Upper lobe of left lung (tissue), 6 donors: Measurements from ENCODE around the gene KAZN. TPM values are rescaled to one million over a fixed set of nuclear protein-coding genes. Genes with fewer than 3 reads are reported as not detected.

Experiments
- ATAC-seq, 2 donors: fragments of 200-7000 bp; cut with Tn5 transposase; one replicate each; pipeline ENCODE4 v1.9.1; 2022; ENCODE audit warnings: mild to moderate bottlenecking in 2 of 2, moderate library complexity in 2 of 2; ENCODE audit not compliant: low FRiP score in 2 of 2
- DNase-seq, 2 donors: peaks; one replicate each; pipeline ENCODE4 v3.0.0-alpha.2; 2019 to 2020
- H3K27ac ChIP-seq, 4 donors: fragments of 200-600 bp; sonication (generic); one replicate each; pipeline ENCODE4 v1.5.1; 2016 to 2019
- H3K27me3 ChIP-seq, 4 donors: fragments of 200-600 bp; sonication (generic); one replicate each; pipeline ENCODE4 v1.5.1; 2017 to 2019
- H3K36me3 ChIP-seq, 4 donors: fragments of 200-600 bp; sonication (generic); one replicate each; pipeline ENCODE4 v1.5.1; 2016 to 2019
- H3K4me1 ChIP-seq, 4 donors: fragments of 200-600 bp; sonication (generic); one replicate each; pipeline ENCODE4 v1.5.1; 2018 to 2019
- H3K4me3 ChIP-seq, 4 donors: fragments of 200-600 bp; sonication (generic); one replicate each; pipeline ENCODE4 v1.5.1; 2017 to 2019; ENCODE audit warnings: mild to moderate bottlenecking in 2 of 4, moderate library complexity in 1 of 4
- H3K9me3 ChIP-seq, 4 donors: fragments of 200-600 bp; sonication (generic); one replicate each; pipeline ENCODE4 v1.5.1; 2018 to 2019
- EP300 ChIP-seq, 4 donors: sonication (generic); formaldehyde crosslinking; IDR thresholded peaks; one replicate each; pipeline ENCODE4 v1.5.1; 2017; ENCODE audit warnings: antibody characterized with exemption in 4 of 4, control low read depth in 2 of 4
- POLR2A ChIP-seq, 4 donors: fragments of 450-650 bp; IDR thresholded peaks; one replicate each; pipeline ENCODE4 v1.5.1; 2016 to 2017; ENCODE audit warnings: antibody characterized with exemption in 4 of 4, mild to moderate bottlenecking in 2 of 4
- POLR2AphosphoS5 ChIP-seq, 2 donors: sonication (generic); formaldehyde crosslinking; IDR thresholded peaks; one replicate each; pipeline ENCODE4 v1.5.1; 2017; ENCODE audit warnings: antibody characterized with exemption in 2 of 2
- WGBS, 2 donors: methylation state at CpG; one replicate each; pipeline ENCODE4 v1.1.5; 2017 to 2018; 5-methylcytosine and 5-hydroxymethylcytosine counted together
- total RNA-seq, 6 donors: library from RNA; depleted of rRNA in 4 of 6; stranded (reverse); fragments of >200 nt in 4 of 6; gene quantifications; one replicate each; pipeline versions ENCODE4 v1.1.0 to v1.2.1, GENCODE V29; 2016 to 2021
- TF ChIP-seq, protein P1 (sequence below), 6 experiments: fragments of 450-650 bp in 4 of 6; fragments of 200-600 bp in 2 of 6; sonication (generic) in 2 of 6; IDR thresholded peaks; one replicate each; pipeline ENCODE4 v1.5.1; 2016 to 2019; ENCODE audit warnings: antibody characterized with exemption in 6 of 6
- donor health status: DM: no; HTN: no; CAD: no; lungs with moderate emphysema.
- donor health status: DM: no; HTN: yes; CAD: no; lungs with severe emphysema.

Gene KAZN
- total RNA-seq, 6 donors from 2014 or later, result 11.5 to 30.0 (median 17.6) TPM

GRCh38 chr1:14852291-14852690 lies 253.8 kb downstream of the KAZN start:
- Histone ChIP-seq H3K4me1 (no peaks in the 10 kb centered on the region), H3K36me3 (no peaks in the 10 kb centered on the region), H3K27ac (no peak overlapping the region), H3K4me3 (no peak overlapping the region), H3K9me3 (no peaks in the 10 kb centered on the region), H3K27me3 (no peaks in the 10 kb centered on the region)
- DNase-seq, result peak in 1 of 2 donors; percentile 44
- TF ChIP-seq, protein P1, sequence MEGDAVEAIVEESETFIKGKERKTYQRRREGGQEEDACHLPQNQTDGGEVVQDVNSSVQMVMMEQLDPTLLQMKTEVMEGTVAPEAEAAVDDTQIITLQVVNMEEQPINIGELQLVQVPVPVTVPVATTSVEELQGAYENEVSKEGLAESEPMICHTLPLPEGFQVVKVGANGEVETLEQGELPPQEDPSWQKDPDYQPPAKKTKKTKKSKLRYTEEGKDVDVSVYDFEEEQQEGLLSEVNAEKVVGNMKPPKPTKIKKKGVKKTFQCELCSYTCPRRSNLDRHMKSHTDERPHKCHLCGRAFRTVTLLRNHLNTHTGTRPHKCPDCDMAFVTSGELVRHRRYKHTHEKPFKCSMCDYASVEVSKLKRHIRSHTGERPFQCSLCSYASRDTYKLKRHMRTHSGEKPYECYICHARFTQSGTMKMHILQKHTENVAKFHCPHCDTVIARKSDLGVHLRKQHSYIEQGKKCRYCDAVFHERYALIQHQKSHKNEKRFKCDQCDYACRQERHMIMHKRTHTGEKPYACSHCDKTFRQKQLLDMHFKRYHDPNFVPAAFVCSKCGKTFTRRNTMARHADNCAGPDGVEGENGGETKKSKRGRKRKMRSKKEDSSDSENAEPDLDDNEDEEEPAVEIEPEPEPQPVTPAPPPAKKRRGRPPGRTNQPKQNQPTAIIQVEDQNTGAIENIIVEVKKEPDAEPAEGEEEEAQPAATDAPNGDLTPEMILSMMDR (IDR thresholded peaks at IDR 0.05), result no peak
- no peak for TF ChIP-seq POLR2AphosphoS5 (IDR thresholded peaks at IDR 0.05)
- no peak for TF ChIP-seq POLR2A (IDR thresholded peaks at IDR 0.05)
- ATAC-seq, result no peak
- WGBS, 2 donors, result 70 to 84% methylated on average over 2 to 8 of the region's 9 CpGs

GRCh38 chr1:14853518-14853917 lies 255.0 kb downstream of the KAZN start:
- WGBS, 2 donors, result 61 to 70% methylated on average over 4 to 5 of the region's 5 CpGs
- H3K4me1 ChIP-seq, result no peaks in the 10 kb centered on the region
- H3K36me3 ChIP-seq, result no peaks in the 10 kb centered on the region
- no peaks in the 10 kb centered on the region for H3K9me3 ChIP-seq
- DNase-seq, result no peak
- H3K27ac ChIP-seq, result no peak overlapping the region
- TF ChIP-seq POLR2AphosphoS5 (IDR thresholded peaks at IDR 0.05) (no peak), EP300 (IDR thresholded peaks at IDR 0.05) (no peak), POLR2A (IDR thresholded peaks at IDR 0.05) (no peak)
- TF ChIP-seq, protein P1 (IDR thresholded peaks at IDR 0.05), result no peak
- H3K4me3 ChIP-seq, result no peak overlapping the region
- H3K27me3 ChIP-seq, result no peaks in the 10 kb centered on the region
- no peak for ATAC-seq

DNA sequence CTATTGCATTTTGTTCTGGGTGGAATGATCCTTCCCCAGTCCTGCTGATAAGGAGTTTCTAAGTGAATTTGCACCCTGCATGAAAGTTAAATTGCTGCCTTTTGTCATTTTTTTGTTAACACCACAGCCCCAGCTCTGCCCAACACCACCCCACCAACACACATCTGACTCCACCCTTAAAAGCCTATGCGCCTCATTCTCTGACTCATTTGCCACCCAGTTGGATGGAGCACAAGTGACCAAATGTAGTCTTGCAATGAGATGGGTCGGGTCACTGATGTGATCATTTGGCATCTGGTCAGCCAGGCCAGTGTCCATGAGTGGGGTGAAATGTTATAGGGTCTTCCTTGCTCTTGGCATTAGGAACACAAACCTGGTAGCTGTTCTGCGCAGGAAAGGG lies 256.8 kb downstream of the KAZN start:
- DNase-seq (no peak), ATAC-seq (peak in 1 of 2 donors; percentile 60)
- no peaks in the 10 kb centered on the region for H3K36me3 ChIP-seq
- H3K27ac ChIP-seq, result no peak overlapping the region
- WGBS, 2 donors, result 75 to 89% methylated on average over 3 of the region's 3 CpGs
- TF ChIP-seq POLR2AphosphoS5 (IDR thresholded peaks at IDR 0.05), result no peak
- no peak for TF ChIP-seq POLR2A (IDR thresholded peaks at IDR 0.05)
- TF ChIP-seq, protein P1 (IDR thresholded peaks at IDR 0.05), result no peak
- TF ChIP-seq EP300 (IDR thresholded peaks at IDR 0.05), result no peak
- no peaks in the 10 kb centered on the region for H3K27me3 ChIP-seq
- no peaks in the 10 kb centered on the region for H3K9me3 ChIP-seq
- no peak overlapping the region for H3K4me3 ChIP-seq
- no peaks in the 10 kb centered on the region for H3K4me1 ChIP-seq

DNA sequence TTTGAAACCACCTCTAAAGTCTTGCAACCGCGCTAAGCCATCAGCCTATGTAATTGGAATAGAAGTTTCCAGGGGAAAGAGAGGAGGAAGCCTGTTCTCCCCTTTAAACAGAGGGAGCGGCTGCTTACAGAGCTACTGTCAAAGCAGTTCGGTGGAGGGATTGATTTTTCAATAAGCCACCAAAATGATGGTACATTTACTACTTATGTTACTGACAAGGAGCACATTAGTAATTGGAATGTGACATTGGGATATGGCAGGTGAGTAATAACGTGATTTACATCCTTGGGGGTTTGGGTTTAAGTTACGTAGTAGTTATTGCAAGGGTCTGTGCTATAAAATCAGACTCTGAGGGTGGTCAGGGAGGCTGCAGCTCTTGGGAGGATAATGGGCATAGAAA lies 257.3 kb downstream of the KAZN start:
- Histone ChIP-seq H3K4me3 (no peak overlapping the region), H3K4me1 (no peaks in the 10 kb centered on the region), H3K9me3 (no peaks in the 10 kb centered on the region), H3K27ac (no peak overlapping the region), H3K36me3 (no peaks in the 10 kb centered on the region), H3K27me3 (no peaks in the 10 kb centered on the region)
- TF ChIP-seq EP300 (IDR thresholded peaks at IDR 0.05) (no peak), POLR2AphosphoS5 (IDR thresholded peaks at IDR 0.05) (no peak), POLR2A (IDR thresholded peaks at IDR 0.05) (no peak)
- TF ChIP-seq, protein P1 (IDR thresholded peaks at IDR 0.05), result no peak
- no peak for ATAC-seq
- WGBS, 2 donors, result 91 to 92% methylated on average over 6 of the region's 6 CpGs
- no peak for DNase-seq

DNA sequence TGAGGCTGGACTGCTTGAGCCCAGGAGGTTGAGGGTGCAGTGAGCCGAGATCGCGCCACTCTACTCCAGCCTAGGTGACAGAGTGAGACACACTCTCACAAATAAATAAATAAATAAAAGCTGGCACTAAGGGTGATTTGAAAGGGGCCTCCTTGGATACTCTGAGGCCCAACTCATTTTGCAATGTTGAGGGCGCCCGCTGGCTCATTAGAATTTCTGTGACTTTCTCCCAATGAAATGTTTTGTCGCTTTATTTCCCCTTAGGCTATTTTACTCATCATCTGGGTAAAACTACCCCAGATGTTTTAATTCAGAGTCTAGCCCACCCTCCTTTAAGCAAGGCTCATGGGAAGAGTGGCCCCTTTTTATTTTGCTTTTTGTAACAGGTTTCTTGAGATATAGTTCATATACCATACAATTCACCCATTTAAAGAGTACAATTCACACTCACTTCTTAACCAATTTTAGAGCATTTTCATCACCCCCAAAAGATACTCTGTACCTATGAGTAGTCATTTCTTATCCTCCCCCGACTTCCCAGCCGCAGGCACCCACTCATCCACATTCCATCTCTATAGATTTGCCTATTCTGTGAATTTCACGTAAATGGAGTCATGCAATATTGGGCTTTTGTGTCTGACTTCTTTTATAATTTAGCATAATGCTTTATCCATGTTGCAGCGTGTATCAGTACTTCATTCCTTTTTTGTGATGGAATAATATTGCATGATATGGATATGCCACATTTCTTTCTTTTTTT lies 259.1 kb downstream of the KAZN start:
- Histone ChIP-seq H3K27me3 (no peaks in the 10 kb centered on the region), H3K4me3 (no peak overlapping the region), H3K4me1 (no peaks in the 10 kb centered on the region), H3K9me3 (no peaks in the 10 kb centered on the region), H3K36me3 (no peaks in the 10 kb centered on the region), H3K27ac (no peak overlapping the region)
- TF ChIP-seq POLR2AphosphoS5 (IDR thresholded peaks at IDR 0.05) (no peak), POLR2A (IDR thresholded peaks at IDR 0.05) (no peak), EP300 (IDR thresholded peaks at IDR 0.05) (no peak)
- TF ChIP-seq, protein P1 (IDR thresholded peaks at IDR 0.05), result no peak
- DNase-seq (no peak), ATAC-seq (no peak)
- 94 to 95% methylated on average over 10 of the region's 10 CpGs for WGBS, 2 donors
